A549 (cell line): ENCODE measurements around the gene KIAA1755. TPM values are rescaled to one million over a fixed set of nuclear protein-coding genes. Genes with fewer than 3 reads are reported as not detected.

Experiments
- ATAC-seq, 2 experiments: fragments of 200-7000 bp in 1 of 2; fragments of >200 bp in 1 of 2; cut with Nextera tagmentation in 1 of 2; cut with Tn5 transposase in 1 of 2; 3 replicates each; pipeline versions ENCODE4 v1.8.0 to v1.9.1; 2018 to 2020; ENCODE audit warnings: mild to moderate bottlenecking in 1 of 2, moderate library complexity in 1 of 2
- CTCF ChIA-PET: fragments of 300-600 bp; sonication (Branson Sonifier 250); formaldehyde crosslinking; extraction: SDS; loops from one replicate; lab custom pipeline; 2021; ENCODE audit warnings: antibody characterized with exemption, inconsistent platforms; lab: Yijun Ruan, JAX
- POLR2A ChIA-PET: fragments of 350-600 bp; formaldehyde crosslinking; extraction: SDS; loops from one replicate; lab custom pipeline; 2021; ENCODE audit warnings: antibody characterized with exemption, inconsistent platforms; lab: Yijun Ruan, JAX
- DNase-seq, 2 experiments: peaks; one replicate each; pipeline versions ENCODE4 v3.0.0 to v3.0.0-alpha.2; 2011 to 2016; ENCODE audit warnings: low read depth in 1 of 2, low spot score in 1 of 2
- FAIRE-seq: peaks from 2 replicates; lab custom pipeline; 2011; peaks lifted over from hg19 to GRCh38; lab: Jason Lieb, UNC
- H3K27ac ChIP-seq, 2 experiments: fragments of >200 bp; sonication (Bioruptor Twin); formaldehyde crosslinking; 3 replicates each; pipeline ENCODE4 v1.5.1; 2016 to 2017
- H3K4me1 ChIP-seq: fragments of >200 bp; sonication (Bioruptor Twin); formaldehyde crosslinking; 3 replicates; pipeline ENCODE4 v1.6.1; 2016
- H3K4me2 ChIP-seq: fragments of >200 bp; sonication (Bioruptor Twin); formaldehyde crosslinking; 3 replicates; pipeline ENCODE4 v1.6.1; 2016
- H3K4me3 ChIP-seq: fragments of >200 bp; sonication (Bioruptor Twin); formaldehyde crosslinking; 3 replicates; pipeline ENCODE4 v1.5.1; 2016
- H3K9me3 ChIP-seq: fragments of >200 bp; sonication (Bioruptor Twin); formaldehyde crosslinking; 3 replicates; pipeline ENCODE4 v1.6.1; 2016
- CHD2 ChIP-seq: fragments of 150-350 bp; IDR thresholded peaks from 2 replicates; pipeline ENCODE4 v1.6.1; 2014; ENCODE audit warnings: low read length; ENCODE audit not compliant: partially characterized antibody
- CHD4 ChIP-seq: fragments of 200-600 bp; sonication (generic); IDR thresholded peaks from 2 replicates; pipeline ENCODE4 v1.6.1; 2016; ENCODE audit warnings: antibody characterized with exemption, mild to moderate bottlenecking, borderline replicate concordance
- EP300 ChIP-seq, 2 experiments: fragments of >200 bp; sonication (Bioruptor Twin); formaldehyde crosslinking; IDR thresholded peaks; 2 replicates in 1 of 2; 3 replicates in 1 of 2; pipeline ENCODE4 v1.6.1; 2016 to 2017
- ESRRA ChIP-seq: fragments of 150-350 bp; IDR thresholded peaks from 2 replicates; pipeline ENCODE4 v1.6.1; 2014; ENCODE audit warnings: mild to moderate bottlenecking, low read length, borderline replicate concordance
- FOSB ChIP-seq: fragments of 250-450 bp; sonication (Bioruptor Pico); IDR thresholded peaks from 2 replicates; pipeline ENCODE4 v1.5.0; 2020; ENCODE audit warnings: mild to moderate bottlenecking, moderate library complexity
- HEYL ChIP-seq: fragments of 250-450 bp; sonication (Bioruptor Pico); IDR thresholded peaks from 2 replicates; pipeline ENCODE4 v1.8.0; 2021; ENCODE audit warnings: mild to moderate bottlenecking, moderate library complexity
- HOXB13 ChIP-seq: fragments of 250-450 bp; sonication (Bioruptor Pico); IDR thresholded peaks from 2 replicates; pipeline ENCODE4 v1.5.0; 2020; ENCODE audit warnings: low read depth, mild to moderate bottlenecking, moderate library complexity
- HOXB5 ChIP-seq: fragments of 250-450 bp; sonication (Bioruptor Pico); IDR thresholded peaks from 2 replicates; pipeline ENCODE4 v1.5.0; 2020; ENCODE audit warnings: mild to moderate bottlenecking, moderate library complexity
- KDM1A ChIP-seq: fragments of 200-600 bp; sonication (generic); IDR thresholded peaks from 2 replicates; pipeline ENCODE4 v1.6.1; 2016; ENCODE audit warnings: low read depth, mild to moderate bottlenecking
- SMC3 ChIP-seq: fragments of >200 bp; sonication (Bioruptor Twin); formaldehyde crosslinking; IDR thresholded peaks from 3 replicates; pipeline ENCODE4 v1.6.1; 2018; ENCODE audit warnings: inconsistent platforms
- SREBF2 ChIP-seq: fragments of 450-650 bp; IDR thresholded peaks from 2 replicates; pipeline ENCODE4 v1.6.1; 2014; ENCODE audit warnings: mild to moderate bottlenecking, moderate library complexity
- TFCP2L1 ChIP-seq: fragments of 250-450 bp; sonication (Bioruptor Pico); IDR thresholded peaks from 2 replicates; pipeline ENCODE4 v1.5.0; 2021; ENCODE audit warnings: mild to moderate bottlenecking
- ZC3H11A ChIP-seq: fragments of 450-650 bp; IDR thresholded peaks from 2 replicates; pipeline ENCODE4 v1.6.1; 2014; ENCODE audit warnings: antibody characterized with exemption, mild to moderate bottlenecking
- ZFP36 ChIP-seq: fragments of 450-650 bp; IDR thresholded peaks from 2 replicates; pipeline ENCODE4 v1.6.1; 2014; ENCODE audit warnings: borderline replicate concordance; ENCODE audit not compliant: partially characterized antibody
- ZSCAN20 ChIP-seq: fragments of 250-450 bp; sonication (Bioruptor Pico); IDR thresholded peaks from 2 replicates; pipeline ENCODE4 v1.8.0; 2022; ENCODE audit warnings: mild to moderate bottlenecking, moderate library complexity
- WGBS: methylation state at CpG from one replicate; pipeline ENCODE4 v1.1.6; 2017; ENCODE audit errors: missing lambda C conversion rate; 5-methylcytosine and 5-hydroxymethylcytosine counted together
- polyA plus RNA-seq, 4 experiments: library from polyadenylated mRNA; depleted of rRNA in 3 of 4; stranded (reverse); fragments of >200 nt; fragmentation: RNase III in 1 of 4; extraction: RNeasy Plus Mini Kit Qiagen cat#74134 plus additional on column Dnase treatment in 1 of 4; gene quantifications; 2 replicates in 3 of 4; 3 replicates in 1 of 4; pipeline ENCODE4 v1.2.3, GENCODE V29; 2011 to 2017
- TF ChIP-seq, protein P1 (sequence below): fragments of 150-350 bp; IDR thresholded peaks from 2 replicates; pipeline ENCODE4 v1.6.1; 2014; ENCODE audit warnings: low read depth, mild to moderate bottlenecking, low read length
- TF ChIP-seq, protein P2 (sequence below): fragments of 200-600 bp; sonication (generic); IDR thresholded peaks from 2 replicates; pipeline ENCODE4 v1.6.1; 2016; ENCODE audit warnings: antibody characterized with exemption, mild to moderate bottlenecking, moderate library complexity
- TF ChIP-seq, protein P3 (sequence below): fragments of >200 bp; sonication (Bioruptor Twin); formaldehyde crosslinking; IDR thresholded peaks from 3 replicates; pipeline ENCODE4 v1.5.1; 2016
- TF ChIP-seq, protein P4 (sequence below): fragments of 450-650 bp; IDR thresholded peaks from 2 replicates; pipeline ENCODE4 v1.6.1; 2014; ENCODE audit warnings: antibody characterized with exemption

Gene KIAA1755
- polyA plus RNA-seq, 2 of the 4 experiments (the other 2 are of a cell fraction), result 0.04 to 0.21 TPM

DNA sequence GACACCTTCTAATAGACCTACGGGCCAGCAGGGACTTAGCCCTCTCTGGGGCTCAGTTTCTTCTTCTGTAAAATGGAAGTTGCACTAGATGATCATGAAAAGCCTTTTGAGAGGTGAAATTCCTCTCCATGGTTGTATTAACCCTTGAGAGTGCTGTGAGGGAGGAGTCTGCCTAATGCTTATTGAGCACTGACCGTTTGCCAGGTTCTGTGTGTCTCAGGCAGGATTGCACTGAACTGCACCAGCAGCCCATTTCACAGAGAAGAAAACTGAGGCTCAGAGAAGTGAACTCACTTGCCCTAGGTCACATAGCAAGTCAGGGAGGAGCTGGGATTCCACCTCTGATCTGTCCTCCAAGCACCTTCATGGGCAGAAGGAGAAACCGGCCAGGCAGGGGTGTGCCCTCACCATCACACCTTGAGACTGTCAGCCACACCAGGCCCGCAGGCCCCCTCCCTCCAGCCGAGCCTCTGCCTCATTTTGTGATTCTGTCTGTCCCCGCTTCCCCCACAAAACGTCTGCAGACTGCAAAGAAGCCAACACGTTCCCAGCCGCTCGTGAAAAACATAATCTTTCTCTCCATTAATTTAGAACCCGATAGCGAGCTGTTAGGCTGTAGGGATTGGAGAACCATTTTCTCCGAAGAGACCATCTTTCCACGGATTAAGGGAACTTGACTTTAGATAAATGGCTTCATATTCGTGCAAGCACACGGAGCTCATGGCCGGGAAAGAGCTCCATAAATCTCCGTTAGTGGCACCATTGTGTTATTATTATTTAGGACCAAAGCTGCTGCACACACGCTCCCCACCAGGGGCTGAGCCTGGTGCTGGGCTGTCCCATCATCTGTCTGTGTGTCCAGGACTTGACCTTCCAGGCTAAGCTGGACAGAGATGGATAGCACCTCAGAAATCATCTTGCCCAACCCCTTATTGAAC lies 46.0 kb downstream of the KIAA1755 start:
- Histone ChIP-seq H3K4me1 (peaks cover 49% of the 10 kb centered on the region), H3K4me3 (no peak overlapping the region), H3K27ac (peak overlapping the region in 1 of 2 experiments; percentile 98; a peak in 3 of 6 replicates), H3K9me3 (no peaks in the 10 kb centered on the region), H3K4me2 (no peak overlapping the region)
- POLR2A ChIA-PET, result no interaction called here
- peak in 1 of 2 experiments; percentile 41; a peak in 3 of 6 replicates for ATAC-seq
- TF ChIP-seq KDM1A, result peak; percentile 57; the same call in 1 of the 2 replicates
- no peak for TF ChIP-seq HOXB5
- FAIRE-seq, result no peak
- WGBS, result 67% methylated on average over 19 of the region's 19 CpGs
- CTCF ChIA-PET, result interaction anchor here (1.5 to 23.9 kb wide), 6 partner anchors 11 to 161 kb away, joined by 4 to 818 read pairs (median 178); partner anchors contain the start of gene TGM2
- DNase-seq, result peak in 1 of 2 experiments; percentile 36

DNA sequence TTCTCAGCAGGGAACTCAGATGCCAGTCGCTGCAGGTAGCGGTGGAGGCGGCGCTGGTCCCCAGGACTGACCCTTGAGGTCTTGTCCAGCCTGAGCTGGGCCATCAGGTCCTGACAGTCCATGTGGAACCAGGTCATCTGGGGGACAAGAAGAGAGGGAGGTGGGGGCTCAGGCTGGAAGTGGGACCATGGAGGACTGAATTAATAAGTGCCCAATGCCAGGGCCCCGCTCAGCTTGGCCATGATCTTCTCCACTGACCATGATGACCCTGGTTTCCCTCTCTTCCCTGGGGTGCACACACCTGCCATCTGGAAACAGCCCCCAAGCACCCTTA lies 47.0 kb downstream of the KIAA1755 start:
- no peak for FAIRE-seq
- peak overlapping the region in 1 of 2 experiments; percentile 79; a peak in 3 of 6 replicates for H3K27ac ChIP-seq
- CTCF ChIA-PET, result interaction anchor here (1.5 to 23.9 kb wide), 6 partner anchors 8 to 160 kb away, joined by 4 to 818 read pairs (median 211); partner anchors contain the start of gene TGM2
- POLR2A ChIA-PET, result no interaction called here
- TF ChIP-seq, protein P1, sequence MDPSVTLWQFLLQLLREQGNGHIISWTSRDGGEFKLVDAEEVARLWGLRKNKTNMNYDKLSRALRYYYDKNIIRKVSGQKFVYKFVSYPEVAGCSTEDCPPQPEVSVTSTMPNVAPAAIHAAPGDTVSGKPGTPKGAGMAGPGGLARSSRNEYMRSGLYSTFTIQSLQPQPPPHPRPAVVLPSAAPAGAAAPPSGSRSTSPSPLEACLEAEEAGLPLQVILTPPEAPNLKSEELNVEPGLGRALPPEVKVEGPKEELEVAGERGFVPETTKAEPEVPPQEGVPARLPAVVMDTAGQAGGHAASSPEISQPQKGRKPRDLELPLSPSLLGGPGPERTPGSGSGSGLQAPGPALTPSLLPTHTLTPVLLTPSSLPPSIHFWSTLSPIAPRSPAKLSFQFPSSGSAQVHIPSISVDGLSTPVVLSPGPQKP, result no peak
- H3K4me1 ChIP-seq, result peaks cover 46% of the 10 kb centered on the region
- H3K4me3 ChIP-seq, result no peak overlapping the region
- WGBS, result 94% methylated on average over 1 of the region's 5 CpGs
- DNase-seq, result no peak
- no peak overlapping the region for H3K4me2 ChIP-seq
- ATAC-seq, result no peak
- no peaks in the 10 kb centered on the region for H3K9me3 ChIP-seq

DNA sequence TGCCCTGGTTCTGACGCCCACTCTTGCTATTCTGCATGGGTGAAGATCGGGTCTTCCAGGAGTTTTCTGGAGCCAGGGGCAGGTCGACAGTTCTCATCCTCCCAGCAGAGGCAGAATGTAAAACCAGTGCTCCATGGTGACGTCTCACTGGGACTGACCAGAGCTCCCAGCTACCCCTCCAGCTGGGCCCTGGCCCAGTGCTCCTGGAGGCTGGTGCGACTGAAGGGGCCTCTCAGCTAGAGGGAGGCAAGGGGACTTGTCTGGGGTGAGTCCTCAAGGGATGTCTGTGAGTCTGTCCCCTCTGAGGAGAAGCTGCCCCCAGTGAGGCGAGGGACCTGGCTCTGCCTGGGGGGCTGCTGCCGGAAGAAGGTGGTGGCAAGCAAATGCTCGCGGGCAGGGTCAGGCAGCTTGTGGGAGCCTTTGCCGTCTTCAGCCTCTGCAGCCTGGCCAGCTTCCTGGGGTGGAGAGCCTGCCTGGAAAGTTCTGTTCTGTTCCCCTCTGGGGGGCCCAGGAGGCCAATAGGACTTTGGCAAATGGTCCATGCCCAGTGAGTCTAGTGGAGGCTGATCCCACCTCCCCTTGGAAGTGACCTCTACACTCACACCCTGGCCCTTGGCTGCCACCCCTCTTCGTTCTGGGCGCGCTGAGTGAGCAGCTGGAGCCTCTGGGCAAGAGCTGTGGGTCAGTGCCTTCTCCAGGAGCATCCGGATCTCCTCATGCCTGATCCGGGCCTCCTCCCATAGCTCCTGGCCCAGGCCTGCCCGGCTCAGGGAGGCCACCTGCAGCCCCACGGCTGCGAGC lies 47.5 kb downstream of the KIAA1755 start:
- 76% methylated on average over 13 of the region's 18 CpGs for WGBS
- Histone ChIP-seq H3K9me3 (no peaks in the 10 kb centered on the region), H3K4me2 (no peak overlapping the region), H3K4me3 (no peak overlapping the region), H3K4me1 (peaks cover 40% of the 10 kb centered on the region), H3K27ac (peak overlapping the region; percentile 5 to 79; a peak in 3 of 6 replicates)
- ChIA-PET CTCF (interaction anchor here (1.4 to 23.9 kb wide), 6 partner anchors 9 to 649 kb away, joined by 3 to 818 read pairs (median 211); partner anchors contain the start of gene TGM2), POLR2A (no interaction called here)
- ATAC-seq (no peak), DNase-seq (no peak), FAIRE-seq (no peak)
- TF ChIP-seq FOSB (no peak), HOXB13 (CRISPR knock-in tag) (no peak), SMC3 (no peak), EP300 (IDR thresholded peaks at IDR 0.05) (no peak), ZFP36 (no peak), CHD4 (no peak), TFCP2L1 (CRISPR knock-in tag) (no peak), ZSCAN20 (CRISPR knock-in tag) (no peak), KDM1A (no peak), ZC3H11A (no peak), ESRRA (no peak), SREBF2 (no peak), HEYL (CRISPR knock-in tag) (no peak), CHD2 (no peak)
- TF ChIP-seq, protein P2, sequence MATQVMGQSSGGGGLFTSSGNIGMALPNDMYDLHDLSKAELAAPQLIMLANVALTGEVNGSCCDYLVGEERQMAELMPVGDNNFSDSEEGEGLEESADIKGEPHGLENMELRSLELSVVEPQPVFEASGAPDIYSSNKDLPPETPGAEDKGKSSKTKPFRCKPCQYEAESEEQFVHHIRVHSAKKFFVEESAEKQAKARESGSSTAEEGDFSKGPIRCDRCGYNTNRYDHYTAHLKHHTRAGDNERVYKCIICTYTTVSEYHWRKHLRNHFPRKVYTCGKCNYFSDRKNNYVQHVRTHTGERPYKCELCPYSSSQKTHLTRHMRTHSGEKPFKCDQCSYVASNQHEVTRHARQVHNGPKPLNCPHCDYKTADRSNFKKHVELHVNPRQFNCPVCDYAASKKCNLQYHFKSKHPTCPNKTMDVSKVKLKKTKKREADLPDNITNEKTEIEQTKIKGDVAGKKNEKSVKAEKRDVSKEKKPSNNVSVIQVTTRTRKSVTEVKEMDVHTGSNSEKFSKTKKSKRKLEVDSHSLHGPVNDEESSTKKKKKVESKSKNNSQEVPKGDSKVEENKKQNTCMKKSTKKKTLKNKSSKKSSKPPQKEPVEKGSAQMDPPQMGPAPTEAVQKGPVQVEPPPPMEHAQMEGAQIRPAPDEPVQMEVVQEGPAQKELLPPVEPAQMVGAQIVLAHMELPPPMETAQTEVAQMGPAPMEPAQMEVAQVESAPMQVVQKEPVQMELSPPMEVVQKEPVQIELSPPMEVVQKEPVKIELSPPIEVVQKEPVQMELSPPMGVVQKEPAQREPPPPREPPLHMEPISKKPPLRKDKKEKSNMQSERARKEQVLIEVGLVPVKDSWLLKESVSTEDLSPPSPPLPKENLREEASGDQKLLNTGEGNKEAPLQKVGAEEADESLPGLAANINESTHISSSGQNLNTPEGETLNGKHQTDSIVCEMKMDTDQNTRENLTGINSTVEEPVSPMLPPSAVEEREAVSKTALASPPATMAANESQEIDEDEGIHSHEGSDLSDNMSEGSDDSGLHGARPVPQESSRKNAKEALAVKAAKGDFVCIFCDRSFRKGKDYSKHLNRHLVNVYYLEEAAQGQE, result no peak
- TF ChIP-seq, protein P3, sequence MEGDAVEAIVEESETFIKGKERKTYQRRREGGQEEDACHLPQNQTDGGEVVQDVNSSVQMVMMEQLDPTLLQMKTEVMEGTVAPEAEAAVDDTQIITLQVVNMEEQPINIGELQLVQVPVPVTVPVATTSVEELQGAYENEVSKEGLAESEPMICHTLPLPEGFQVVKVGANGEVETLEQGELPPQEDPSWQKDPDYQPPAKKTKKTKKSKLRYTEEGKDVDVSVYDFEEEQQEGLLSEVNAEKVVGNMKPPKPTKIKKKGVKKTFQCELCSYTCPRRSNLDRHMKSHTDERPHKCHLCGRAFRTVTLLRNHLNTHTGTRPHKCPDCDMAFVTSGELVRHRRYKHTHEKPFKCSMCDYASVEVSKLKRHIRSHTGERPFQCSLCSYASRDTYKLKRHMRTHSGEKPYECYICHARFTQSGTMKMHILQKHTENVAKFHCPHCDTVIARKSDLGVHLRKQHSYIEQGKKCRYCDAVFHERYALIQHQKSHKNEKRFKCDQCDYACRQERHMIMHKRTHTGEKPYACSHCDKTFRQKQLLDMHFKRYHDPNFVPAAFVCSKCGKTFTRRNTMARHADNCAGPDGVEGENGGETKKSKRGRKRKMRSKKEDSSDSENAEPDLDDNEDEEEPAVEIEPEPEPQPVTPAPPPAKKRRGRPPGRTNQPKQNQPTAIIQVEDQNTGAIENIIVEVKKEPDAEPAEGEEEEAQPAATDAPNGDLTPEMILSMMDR, result no peak
- TF ChIP-seq, protein P4, sequence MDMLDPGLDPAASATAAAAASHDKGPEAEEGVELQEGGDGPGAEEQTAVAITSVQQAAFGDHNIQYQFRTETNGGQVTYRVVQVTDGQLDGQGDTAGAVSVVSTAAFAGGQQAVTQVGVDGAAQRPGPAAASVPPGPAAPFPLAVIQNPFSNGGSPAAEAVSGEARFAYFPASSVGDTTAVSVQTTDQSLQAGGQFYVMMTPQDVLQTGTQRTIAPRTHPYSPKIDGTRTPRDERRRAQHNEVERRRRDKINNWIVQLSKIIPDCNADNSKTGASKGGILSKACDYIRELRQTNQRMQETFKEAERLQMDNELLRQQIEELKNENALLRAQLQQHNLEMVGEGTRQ, result no peak
